HCT116 (cell line): ENCODE results near the gene CBFA2T2. TPM values are rescaled to one million over a fixed set of nuclear protein-coding genes. Genes with fewer than 3 reads are reported as not detected.

Experiments
- ATAC-seq: fragments of 200-7000 bp; cut with Tn5 transposase; 2 replicates; pipeline ENCODE4 v1.9.1; 2020; ENCODE audit warnings: mild to moderate bottlenecking, moderate library complexity
- BruUV-seq: library from RNA; stranded (reverse); fragments of 400-500 nt; replicated peaks from 2 replicates; lab custom pipeline; 2021; lab: Mats Ljungman, UMichigan
- CTCF ChIA-PET: fragments of 300-600 bp; sonication (Branson Sonifier 250); formaldehyde crosslinking; loops from one replicate; lab custom pipeline; 2021; ENCODE audit warnings: antibody characterized with exemption; lab: Charles Lee
- POLR2A ChIA-PET: fragments of 300-600, 350-600 bp; sonication (Branson Sonifier 250); formaldehyde crosslinking; loops from one replicate; lab custom pipeline; 2021; ENCODE audit warnings: antibody characterized with exemption; lab: Charles Lee
- RAD21 ChIA-PET, 2 experiments: fragments of 300-600 bp; sonication (Branson Sonifier 250); formaldehyde crosslinking; loops; one replicate each; lab custom pipeline; 2023; ENCODE audit warnings: low total read pairs in 2 of 2; ENCODE audit not compliant: uncharacterized antibody in 2 of 2, unreplicated experiment in 2 of 2, low non-redundant PET in 1 of 2; lab: Charles Lee
- DNase-seq: peaks from one replicate; pipeline ENCODE4 v3.0.0-alpha.2; 2010; ENCODE audit warnings: low read depth, low spot score
- H2AFZ ChIP-seq: fragments of 200-600 bp; shearing (Covaris generic), sonication (generic); 2 replicates; pipeline ENCODE4 v1.6.1; 2017; ENCODE audit warnings: low read depth, mixed run types, mixed read lengths, antibody characterized with exemption, low read length; ENCODE audit not compliant: poor library complexity, severe bottlenecking
- H3K27ac ChIP-seq: 2 replicates; pipeline ENCODE4 v1.5.1; 2012; ENCODE audit warnings: low read depth, low read length
- H3K27me3 ChIP-seq: fragments of 200-600 bp; sonication (generic); 2 replicates; pipeline ENCODE4 v1.6.1; 2016; ENCODE audit warnings: mixed run types, low read length, mixed read lengths; ENCODE audit not compliant: insufficient read depth
- H3K36me3 ChIP-seq, 2 experiments: fragments of 200-500 bp in 1 of 2; fragments of 200-600 bp in 1 of 2; sonication (Bioruptor generic) in 1 of 2; sonication (generic) in 1 of 2; 2 replicates each; pipeline versions ENCODE4 v1.5.1 to v1.6.1; 2014 to 2016; ENCODE audit warnings: low read length in 2 of 2, inconsistent platforms in 1 of 2, mixed read lengths in 1 of 2, mixed run types in 1 of 2; ENCODE audit not compliant: insufficient read depth in 2 of 2, control insufficient read depth in 1 of 2
- H3K4me1 ChIP-seq, 2 experiments: fragments of 200-600 bp in 1 of 2; sonication (generic) in 1 of 2; 2 replicates each; pipeline versions ENCODE4 v1.5.1 to v1.6.1; 2012 to 2017; ENCODE audit warnings: low read length in 2 of 2, inconsistent platforms in 1 of 2, mild to moderate bottlenecking in 1 of 2, mixed read lengths in 1 of 2, mixed run types in 1 of 2, moderate library complexity in 1 of 2; ENCODE audit not compliant: insufficient read depth in 2 of 2, control insufficient read depth in 1 of 2
- H3K4me2 ChIP-seq: fragments of 200-600 bp; sonication (generic); 2 replicates; pipeline ENCODE4 v1.6.1; 2017; ENCODE audit warnings: mixed run types, low read length, mixed read lengths
- H3K4me3 ChIP-seq, 2 experiments: fragments of 200-600 bp in 1 of 2; sonication (generic) in 1 of 2; replicated peaks in 1 of 2; 2 replicates each; pipeline ENCODE4 v1.5.1; 2011 to 2016; ENCODE audit warnings: low read length in 2 of 2, control low read depth in 1 of 2, low read depth in 1 of 2, mild to moderate bottlenecking in 1 of 2, mixed read lengths in 1 of 2, mixed run types in 1 of 2
- H3K79me2 ChIP-seq: fragments of 200-600 bp; sonication (generic); 2 replicates; pipeline ENCODE4 v1.6.1; 2017; ENCODE audit warnings: mild to moderate bottlenecking, mixed run types, low read length, moderate library complexity, mixed read lengths; ENCODE audit not compliant: insufficient read depth
- H3K9ac ChIP-seq: fragments of 200-600 bp; sonication (generic); 2 replicates; pipeline ENCODE4 v1.6.1; 2016; ENCODE audit warnings: low read length, mixed read lengths
- H3K9me2 ChIP-seq: fragments of 200-600 bp; sonication (generic), shearing (Covaris generic); 2 replicates; pipeline ENCODE4 v1.6.1; 2017; ENCODE audit warnings: mixed run types, mild to moderate bottlenecking, moderate library complexity; ENCODE audit not compliant: insufficient read depth
- H3K9me3 ChIP-seq, 2 experiments: fragments of 200-500 bp in 1 of 2; fragments of 200-600 bp in 1 of 2; sonication (Bioruptor generic) in 1 of 2; sonication (generic) in 1 of 2; 2 replicates each; pipeline ENCODE4 v1.6.1; 2014 to 2017; ENCODE audit warnings: low read length in 2 of 2, mixed read lengths in 2 of 2, inconsistent platforms in 1 of 2, low read depth in 1 of 2, mild to moderate bottlenecking in 1 of 2, mixed run types in 1 of 2, moderate library complexity in 1 of 2; ENCODE audit not compliant: control insufficient read depth in 1 of 2, insufficient read depth in 1 of 2
- H4K20me1 ChIP-seq: fragments of 200-600 bp; sonication (generic), shearing (Covaris generic); 2 replicates; pipeline ENCODE4 v1.6.1; 2017; ENCODE audit warnings: mixed run types, mild to moderate bottlenecking, moderate library complexity; ENCODE audit not compliant: insufficient read depth
- EGR1 ChIP-seq: IDR thresholded peaks from 2 replicates; pipeline ENCODE4 v1.6.1; 2012; ENCODE audit warnings: low read depth
- ELF1 ChIP-seq: IDR thresholded peaks from 2 replicates; pipeline ENCODE4 v1.6.1; 2012; ENCODE audit warnings: low read depth, borderline replicate concordance
- FOSL1 ChIP-seq: IDR thresholded peaks from 2 replicates; pipeline ENCODE4 v1.6.1; 2012; ENCODE audit warnings: low read depth
- POLR2A ChIP-seq: IDR thresholded peaks from 2 replicates; pipeline ENCODE4 v1.7.0; 2011; ENCODE audit warnings: borderline replicate concordance; ENCODE audit not compliant: insufficient read depth, insufficient read length; ENCODE audit errors: extremely low read depth
- RAD21 ChIP-seq: IDR thresholded peaks from 2 replicates; pipeline ENCODE4 v1.6.1; 2012; ENCODE audit warnings: low read depth, mild to moderate bottlenecking
- REST ChIP-seq: IDR thresholded peaks from 2 replicates; pipeline ENCODE4 v1.6.1; 2012; ENCODE audit warnings: low read depth
- SIN3A ChIP-seq: IDR thresholded peaks from 2 replicates; pipeline ENCODE4 v1.6.1; 2012; ENCODE audit warnings: low read depth
- TCF7L2 ChIP-seq: IDR thresholded peaks from 2 replicates; pipeline ENCODE4 v1.7.0; 2011; ENCODE audit warnings: borderline replicate concordance, inconsistent platforms; ENCODE audit not compliant: insufficient read depth, insufficient read length; ENCODE audit errors: extremely low read depth
- YY1 ChIP-seq: IDR thresholded peaks from 2 replicates; pipeline ENCODE4 v1.6.1; 2011; ENCODE audit warnings: low read length, low read depth, moderate library complexity, mild to moderate bottlenecking; ENCODE audit not compliant: insufficient replicate concordance; ENCODE audit errors: extremely low read depth
- ZBTB33 ChIP-seq: IDR thresholded peaks from 2 replicates; pipeline ENCODE4 v1.6.1; 2011; ENCODE audit warnings: mild to moderate bottlenecking, low read length, moderate library complexity; ENCODE audit not compliant: insufficient replicate concordance; ENCODE audit errors: extremely low read depth
- ZFX ChIP-seq: fragments of 450-650 bp; IDR thresholded peaks from 2 replicates; pipeline ENCODE4 v1.6.1; 2017
- intact Hi-C: fragments of 100-400 bp; cut with micrococcal nuclease; formaldehyde crosslinking; loops from 2 replicates; pipeline ENCODE4 v1.10.0; 2022
- total RNA-seq: library from RNA; stranded (reverse); gene quantifications from one replicate; pipeline ENCODE4 v1.2.1, GENCODE V29; 2021; ENCODE audit not compliant: unreplicated experiment
- TF ChIP-seq, protein P1 (sequence below): IDR thresholded peaks from 2 replicates; pipeline ENCODE4 v1.6.1; 2012

Gene CBFA2T2
- total RNA-seq, 1 experiment from 2014 or later = 8.0 TPM

DNA sequence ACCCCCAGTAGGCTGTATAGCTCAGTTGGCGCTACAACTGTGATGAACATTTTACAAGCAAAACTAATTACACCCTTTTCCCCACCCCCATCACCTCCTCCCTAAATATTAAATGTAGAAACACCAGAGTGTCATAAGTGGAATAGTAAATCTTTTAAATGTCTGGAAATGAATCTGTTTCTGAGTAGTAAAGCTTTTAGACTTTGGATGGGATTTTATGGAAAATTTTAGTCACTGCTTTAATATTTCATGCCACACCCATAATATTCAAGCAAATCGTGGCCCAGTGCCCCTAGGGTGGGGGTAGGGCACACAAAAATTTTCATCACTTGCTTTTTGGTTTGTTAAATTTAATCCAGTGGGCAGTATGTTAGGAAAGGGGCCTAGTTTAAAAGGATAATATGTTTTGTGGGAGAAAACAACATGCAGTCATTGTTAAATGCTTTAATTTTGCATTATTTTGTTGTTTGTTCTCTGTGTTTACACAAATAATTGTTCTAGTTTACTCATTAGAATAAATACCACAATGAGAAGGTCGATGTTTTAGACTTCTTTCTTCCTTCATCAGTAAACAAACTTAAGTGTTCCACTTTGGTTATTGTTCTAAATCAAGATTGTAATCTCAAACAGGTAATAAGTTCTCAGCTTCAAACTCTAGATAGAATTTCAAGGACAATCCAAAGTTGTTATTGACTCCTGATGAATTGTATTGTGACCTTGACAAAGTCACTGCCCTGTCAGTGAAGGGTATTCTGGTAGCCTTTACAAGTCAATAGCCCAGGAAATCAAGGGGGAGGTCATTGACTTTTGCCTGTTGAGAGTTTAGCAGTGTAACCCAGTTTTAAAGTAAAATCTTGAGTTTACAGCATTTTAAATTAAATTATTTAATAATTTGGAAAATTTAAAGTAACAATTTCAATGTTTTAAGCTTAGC, 79.2 kb downstream of the CBFA2T2 start (continued):
- TF ChIP-seq ZBTB33 (no peak), YY1 (no peak), TCF7L2 (no peak), SIN3A (no peak), EGR1 (no peak), ZFX (no peak), POLR2A (no peak)

GRCh38 chr20:33569802-33570391, 80.0 kb downstream of the CBFA2T2 start:
- Histone ChIP-seq H4K20me1 (no peaks in the 10 kb centered on the region), H3K4me1 (peaks cover 5 to 6% of the 10 kb centered on the region in 2 experiments; a peak in 2 of 4 replicates), H3K9ac (no peak overlapping the region), H3K9me3 (no peaks in the 10 kb centered on the region), H3K27me3 (no peaks in the 10 kb centered on the region), H3K4me3 (no peak overlapping the region), H3K4me2 (no peak overlapping the region), H3K36me3 (no peaks in the 10 kb centered on the region), H3K27ac (no peak overlapping the region), H3K79me2 (no peaks in the 10 kb centered on the region; the same call in 1 of the 2 replicates), H3K9me2 (no peaks in the 10 kb centered on the region), H2AFZ (no peak overlapping the region)
- CTCF ChIA-PET = no interaction called here
- RAD21 ChIA-PET = no interaction called here
- TF ChIP-seq YY1 = no peak
- TF ChIP-seq FOSL1 = no peak
- TF ChIP-seq, protein P1, sequence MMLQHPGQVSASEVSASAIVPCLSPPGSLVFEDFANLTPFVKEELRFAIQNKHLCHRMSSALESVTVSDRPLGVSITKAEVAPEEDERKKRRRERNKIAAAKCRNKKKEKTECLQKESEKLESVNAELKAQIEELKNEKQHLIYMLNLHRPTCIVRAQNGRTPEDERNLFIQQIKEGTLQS = no peak
- no peak for TF ChIP-seq RAD21
- TF ChIP-seq REST = no peak
- TF ChIP-seq ELF1 = no peak
- no peak for DNase-seq
- BruUV-seq = no TSS peak
- intact Hi-C loops = no loop called here
- ATAC-seq = no peak
- POLR2A ChIA-PET = no interaction called here
